K562 (cell line): Measurements from ENCODE around the gene WDR5B. TPM values are rescaled to one million over a fixed set of nuclear protein-coding genes. Genes with fewer than 3 reads are reported as not detected.

Experiments used
- ASH1L ChIP-seq: fragments of 450-650 bp; IDR thresholded peaks from 2 replicates; pipeline ENCODE4 v1.6.1; 2018; ENCODE audit warnings: borderline replicate concordance, mild to moderate bottlenecking, low read depth; ENCODE audit not compliant: partially characterized antibody
- CBX5 ChIP-seq: IDR thresholded peaks from 2 replicates; pipeline ENCODE4 v1.6.1; 2014; ENCODE audit warnings: low read depth, borderline replicate concordance
- HDGF ChIP-seq: fragments of 450-650 bp; IDR thresholded peaks from 2 replicates; pipeline ENCODE4 v1.6.1; 2016
- LARP7 ChIP-seq: fragments of 450-650 bp; IDR thresholded peaks from 2 replicates; pipeline ENCODE4 v1.6.1; 2016
- MCM7 ChIP-seq, 2 experiments: fragments of 450-650 bp; IDR thresholded peaks; 2 replicates each; pipeline ENCODE4 v1.6.1; 2016 to 2018
- MTA1 ChIP-seq: fragments of 450-650 bp; IDR thresholded peaks from 2 replicates; pipeline ENCODE4 v1.6.1; 2017; ENCODE audit warnings: borderline replicate concordance
- NFIC ChIP-seq: fragments of 450-650 bp; IDR thresholded peaks from 2 replicates; pipeline ENCODE4 v1.6.1; 2017; ENCODE audit warnings: mild to moderate bottlenecking, inconsistent platforms
- NR2C1 ChIP-seq, 2 experiments: fragments of 450-650 bp; IDR thresholded peaks; 2 replicates each; pipeline ENCODE4 v1.6.1; 2017; ENCODE audit warnings: mild to moderate bottlenecking in 2 of 2, antibody characterized with exemption in 1 of 2, inconsistent platforms in 1 of 2, missing compliant biosample characterization in 1 of 2, missing genetic modification characterization in 1 of 2
- PHB ChIP-seq: fragments of 250-450 bp; sonication (Bioruptor Pico); IDR thresholded peaks from 2 replicates; pipeline ENCODE4 v1.5.0; 2021
- PRMT5 ChIP-seq: sonication (generic); formaldehyde crosslinking; IDR thresholded peaks from 2 replicates; pipeline ENCODE4 v1.5.0; 2020; ENCODE audit warnings: missing genetic modification reagents
- TCF7 ChIP-seq: sonication (generic); IDR thresholded peaks from 2 replicates; pipeline ENCODE4 v1.6.1; 2016; ENCODE audit warnings: antibody characterized with exemption, borderline replicate concordance
- U2AF2 ChIP-seq: fragments of 200-400 bp; formaldehyde crosslinking; optimal IDR thresholded peaks from 2 replicates; pipeline ENCODE3; 2017; ENCODE audit warnings: low read depth, mild to moderate bottlenecking, low read length
- VEZF1 ChIP-seq: fragments of 200-800 bp; sonication (Bioruptor generic); IDR thresholded peaks from 2 replicates; pipeline ENCODE4 v1.6.1; 2017; ENCODE audit warnings: missing genetic modification characterization, missing compliant biosample characterization
- ZFP1 ChIP-seq: fragments of 450-650 bp; formaldehyde crosslinking; IDR thresholded peaks from 2 replicates; pipeline ENCODE4 v1.4.0; 2020; ENCODE audit warnings: mild to moderate bottlenecking, mixed read lengths
- ZNF512 ChIP-seq: IDR thresholded peaks from 2 replicates; pipeline ENCODE4 v1.6.1; 2016; ENCODE audit warnings: missing genetic modification characterization, missing compliant biosample characterization
- ZNF518B ChIP-seq: fragments of 250-450 bp; sonication (Bioruptor Pico); IDR thresholded peaks from 2 replicates; pipeline ENCODE4 v1.5.0; 2021; ENCODE audit warnings: mild to moderate bottlenecking, moderate library complexity
- ZNF592 ChIP-seq: fragments of 450-650 bp; IDR thresholded peaks from 2 replicates; pipeline ENCODE4 v1.6.1; 2017; ENCODE audit warnings: antibody characterized with exemption, mild to moderate bottlenecking
- ZNF778 ChIP-seq: fragments of 450-650 bp; formaldehyde crosslinking; IDR thresholded peaks from 2 replicates; pipeline ENCODE4 v1.4.0; 2020; ENCODE audit warnings: mild to moderate bottlenecking, moderate library complexity
- polyA plus RNA-seq, 8 experiments: library from polyadenylated mRNA; depleted of rRNA in 4 of 8; stranded (reverse) in 5 of 8; unstranded in 3 of 8; fragments of >200 nt; fragmentation: Nextera tagmentation in 2 of 8; fragmentation: Illumina TruSeq in 1 of 8; extraction: Ambion mirVana in 2 of 8; extraction: Trizol in 1 of 8; gene quantifications; 2 replicates each; pipeline versions ENCODE4 v1.2.1 to v1.2.3, GENCODE V29; 2011 to 2014; ENCODE audit warnings: inconsistent platforms in 1 of 8, missing spikeins in 1 of 8
- total RNA-seq, 7 experiments: library from RNA; depleted of rRNA in 6 of 7; stranded (reverse); fragments of >200 nt in 6 of 7; fragmentation: Illumina TruSeq in 2 of 7; extraction: Trizol in 2 of 7; gene quantifications; 2 replicates each; pipeline versions ENCODE4 v1.2.1 to v1.2.3, GENCODE V29; 2011 to 2021; ENCODE audit warnings: low replicate concordance in 1 of 7

Gene WDR5B
- total and polyA plus RNA-seq, 9 of the 15 experiments (the other 6 are each of a cell fraction or from before 2014, with no cell fraction given): 2.8 to 10.1 (median 4.2) TPM

- TF ChIP-seq ZNF518B (CRISPR knock-in tag): no peak
- TF ChIP-seq TCF7: no peak
- TF ChIP-seq ZNF592: 0 out of 2 replicates have a peak, but pooled peaks have one; percentile 10
- TF ChIP-seq MCM7 (IDR thresholded peaks at IDR 0.05): no peak
- no peak for TF ChIP-seq ZNF512 (tag)
- no peak for TF ChIP-seq PHB (CRISPR knock-in tag)
- peak; percentile 40; the same call in 1 of the 2 replicates for TF ChIP-seq VEZF1 (CRISPR knock-in tag)
- TF ChIP-seq ZFP1 (CRISPR knock-in tag): no peak
- TF ChIP-seq HDGF: no peak
- no peak for TF ChIP-seq PRMT5 (CRISPR knock-in tag)
- TF ChIP-seq CBX5: 0 out of 2 replicates have a peak, but pooled peaks have one; percentile 28
- TF ChIP-seq LARP7: no peak
- TF ChIP-seq NR2C1 (IDR thresholded peaks at IDR 0.05): no peak
- no peak for TF ChIP-seq NR2C1 (tag; IDR thresholded peaks at IDR 0.05)
- TF ChIP-seq ASH1L: no peak
- no peak for TF ChIP-seq U2AF2
- TF ChIP-seq MTA1: no peak
- TF ChIP-seq ZNF778 (CRISPR knock-in tag): no peak
- TF ChIP-seq NFIC: peak; percentile 3; the same call in 1 of the 2 replicates
Measured at GRCh38 chr3:122383771-122384697, 31.8 kb downstream of the WDR5B start, which contains the start of gene FAM162A (continued).
